ENCODE results near the gene DPEP3.

Gene DPEP3

DNA sequence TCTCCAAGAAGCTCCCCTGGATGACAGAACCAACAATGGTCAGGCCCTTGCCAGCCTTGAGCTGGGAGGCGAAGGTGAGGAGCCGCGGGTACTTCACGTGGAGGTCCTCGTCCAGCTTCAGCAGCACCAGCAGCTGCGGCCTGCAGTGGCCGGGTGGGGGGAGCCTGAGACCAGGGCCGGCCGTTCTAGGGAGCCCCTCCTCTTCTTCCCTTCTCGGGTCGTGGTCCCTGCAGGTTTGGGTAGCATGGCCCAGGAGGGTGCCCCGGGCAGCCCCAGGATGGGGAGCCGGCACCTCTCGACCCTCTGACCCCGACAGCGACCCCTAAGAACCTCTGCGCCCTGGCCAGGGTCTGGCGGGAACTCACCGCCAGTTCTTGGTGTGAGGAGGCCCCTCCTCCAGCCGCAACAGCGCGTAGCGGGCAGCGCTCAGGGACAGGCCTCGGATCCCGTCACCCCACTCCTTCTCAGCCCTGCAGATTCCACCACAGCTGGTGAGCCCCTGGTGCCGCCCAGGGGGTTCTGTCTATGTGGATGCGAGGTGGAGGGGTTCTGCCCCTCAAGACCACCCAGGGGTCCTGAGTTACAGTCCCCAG lies 33.2 kb downstream of the DPEP3 start:
- Histone ChIP-seq H3K36me3 (ENCODE audit: control insufficient read depth, low read depth, low read length) (peaks cover 47% of the 10 kb centered on the region), H3K4me3 (ENCODE audit: low read length) (no peak overlapping the region), H3K27ac (ENCODE audit: low read length) (no peak overlapping the region), H3K4me1 (ENCODE audit: control insufficient read depth, low read depth, low read length) (no peaks in the 10 kb centered on the region), H3K9me3 (ENCODE audit: control insufficient read depth, low read depth, low read length) (no peaks in the 10 kb centered on the region), H3K9ac (ENCODE audit: low read length) (no peak overlapping the region), H3K27me3 (ENCODE audit: control insufficient read depth, insufficient read depth, low read length) (no peaks in the 10 kb centered on the region)

DNA sequence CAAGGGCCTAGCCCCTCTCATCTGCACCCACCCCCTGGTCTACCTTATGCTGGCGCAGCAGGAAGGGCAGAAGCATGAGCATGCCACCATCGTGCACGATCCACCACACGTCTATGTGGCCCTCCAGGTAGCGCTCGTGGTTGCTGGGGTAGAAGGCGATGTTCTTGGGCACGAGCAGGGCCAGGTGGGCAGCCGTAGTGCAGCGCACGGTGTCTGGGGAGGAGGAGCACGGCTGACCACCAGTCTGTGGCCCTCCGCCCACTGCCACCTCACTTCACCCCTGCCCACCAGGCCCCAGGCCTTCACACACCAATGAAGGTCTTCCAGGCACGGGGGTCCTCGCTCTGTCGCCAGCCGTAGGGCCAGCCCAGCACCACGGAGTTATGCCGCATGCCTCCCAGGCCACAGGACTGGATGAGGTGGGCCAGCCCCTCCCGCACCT lies 34.1 kb downstream of the DPEP3 start:
- H3K4me3 ChIP-seq (ENCODE audit: low read length) = no peak overlapping the region
- H3K9me3 ChIP-seq (ENCODE audit: control insufficient read depth, low read depth, low read length) = no peaks in the 10 kb centered on the region
- H3K9ac ChIP-seq (ENCODE audit: low read length) = no peak overlapping the region
- no peaks in the 10 kb centered on the region for H3K4me1 ChIP-seq (ENCODE audit: control insufficient read depth, low read depth, low read length)
- no peaks in the 10 kb centered on the region for H3K27me3 ChIP-seq (ENCODE audit: control insufficient read depth, insufficient read depth, low read length)
- peaks cover 42% of the 10 kb centered on the region for H3K36me3 ChIP-seq (ENCODE audit: control insufficient read depth, low read depth, low read length)
- no peak overlapping the region for H3K27ac ChIP-seq (ENCODE audit: low read length)

DNA sequence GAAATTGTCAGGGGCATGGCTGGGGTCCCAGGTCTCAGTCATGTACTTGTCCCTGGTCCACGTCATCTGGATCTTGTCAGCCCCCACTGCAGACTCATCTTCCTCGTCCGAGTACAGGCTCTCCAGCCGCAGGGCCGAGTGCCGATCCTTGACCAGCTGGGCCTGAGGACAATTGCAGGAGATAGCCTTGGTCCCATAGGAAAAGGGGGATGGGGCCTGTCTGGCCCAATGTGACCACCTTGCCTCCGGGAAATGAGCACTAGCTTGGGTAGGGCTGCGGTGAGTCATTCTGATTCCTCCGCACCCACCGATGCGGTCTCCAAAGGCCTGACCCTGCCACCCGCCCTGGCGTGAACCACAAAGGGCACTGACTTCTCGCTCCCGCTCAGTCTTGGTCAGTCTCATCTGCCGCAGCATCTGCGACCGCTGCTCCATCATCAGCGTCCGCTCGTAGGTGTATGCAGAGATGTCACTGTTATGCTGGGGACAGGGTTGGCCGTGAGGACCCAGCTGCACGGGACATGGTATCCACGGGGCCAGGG lies 34.8 kb downstream of the DPEP3 start:
- Histone ChIP-seq H3K27ac (ENCODE audit: low read length) (no peak overlapping the region), H3K36me3 (ENCODE audit: control insufficient read depth, low read depth, low read length) (peaks cover 35% of the 10 kb centered on the region), H3K27me3 (ENCODE audit: control insufficient read depth, insufficient read depth, low read length) (no peaks in the 10 kb centered on the region), H3K9me3 (ENCODE audit: control insufficient read depth, low read depth, low read length) (no peaks in the 10 kb centered on the region), H3K4me1 (ENCODE audit: control insufficient read depth, low read depth, low read length) (no peaks in the 10 kb centered on the region), H3K4me3 (ENCODE audit: low read length) (no peak overlapping the region), H3K9ac (ENCODE audit: low read length) (no peak overlapping the region)

DNA sequence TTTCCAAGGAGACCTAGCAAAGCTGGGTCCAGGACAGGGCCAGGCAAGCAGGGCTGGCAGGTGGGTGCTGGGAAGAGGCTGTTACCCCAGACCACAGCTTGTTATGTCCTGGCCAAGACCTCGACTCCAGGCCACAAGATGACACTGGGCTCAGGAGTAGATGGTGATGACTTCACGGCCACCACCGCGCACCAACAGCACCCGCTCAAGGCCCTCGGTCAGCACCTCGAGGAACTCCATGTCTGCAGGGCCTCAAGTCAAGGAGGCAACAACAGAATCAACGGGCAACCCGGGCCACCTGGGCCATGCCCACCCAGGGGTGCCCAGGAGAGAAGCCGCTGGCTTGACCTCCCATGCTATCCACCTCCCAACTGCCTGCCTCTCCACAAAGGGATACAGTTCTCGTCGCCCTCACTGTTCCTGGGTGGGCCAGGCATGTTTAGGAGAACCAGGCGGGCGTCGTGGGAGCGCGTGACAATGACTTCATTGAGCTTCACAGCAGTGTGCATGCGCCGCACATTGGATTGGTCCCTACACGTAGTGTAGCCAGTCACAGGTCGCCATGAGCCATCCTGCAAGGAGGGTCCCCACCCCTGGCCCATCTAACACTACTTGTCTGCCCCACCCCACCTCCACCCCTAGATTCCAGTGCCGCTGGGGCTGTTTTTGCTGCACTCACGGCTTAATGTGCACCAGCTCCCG lies 35.5 kb downstream of the DPEP3 start:
- no peak overlapping the region for H3K9ac ChIP-seq (ENCODE audit: low read length)
- no peaks in the 10 kb centered on the region for H3K4me1 ChIP-seq (ENCODE audit: control insufficient read depth, low read depth, low read length)
- no peaks in the 10 kb centered on the region for H3K9me3 ChIP-seq (ENCODE audit: control insufficient read depth, low read depth, low read length)
- no peaks in the 10 kb centered on the region for H3K27me3 ChIP-seq (ENCODE audit: control insufficient read depth, insufficient read depth, low read length)
- no peak overlapping the region for H3K4me3 ChIP-seq (ENCODE audit: low read length)
- peaks cover 29% of the 10 kb centered on the region for H3K36me3 ChIP-seq (ENCODE audit: control insufficient read depth, low read depth, low read length)
- H3K27ac ChIP-seq (ENCODE audit: low read length) = no peak overlapping the region

DNA sequence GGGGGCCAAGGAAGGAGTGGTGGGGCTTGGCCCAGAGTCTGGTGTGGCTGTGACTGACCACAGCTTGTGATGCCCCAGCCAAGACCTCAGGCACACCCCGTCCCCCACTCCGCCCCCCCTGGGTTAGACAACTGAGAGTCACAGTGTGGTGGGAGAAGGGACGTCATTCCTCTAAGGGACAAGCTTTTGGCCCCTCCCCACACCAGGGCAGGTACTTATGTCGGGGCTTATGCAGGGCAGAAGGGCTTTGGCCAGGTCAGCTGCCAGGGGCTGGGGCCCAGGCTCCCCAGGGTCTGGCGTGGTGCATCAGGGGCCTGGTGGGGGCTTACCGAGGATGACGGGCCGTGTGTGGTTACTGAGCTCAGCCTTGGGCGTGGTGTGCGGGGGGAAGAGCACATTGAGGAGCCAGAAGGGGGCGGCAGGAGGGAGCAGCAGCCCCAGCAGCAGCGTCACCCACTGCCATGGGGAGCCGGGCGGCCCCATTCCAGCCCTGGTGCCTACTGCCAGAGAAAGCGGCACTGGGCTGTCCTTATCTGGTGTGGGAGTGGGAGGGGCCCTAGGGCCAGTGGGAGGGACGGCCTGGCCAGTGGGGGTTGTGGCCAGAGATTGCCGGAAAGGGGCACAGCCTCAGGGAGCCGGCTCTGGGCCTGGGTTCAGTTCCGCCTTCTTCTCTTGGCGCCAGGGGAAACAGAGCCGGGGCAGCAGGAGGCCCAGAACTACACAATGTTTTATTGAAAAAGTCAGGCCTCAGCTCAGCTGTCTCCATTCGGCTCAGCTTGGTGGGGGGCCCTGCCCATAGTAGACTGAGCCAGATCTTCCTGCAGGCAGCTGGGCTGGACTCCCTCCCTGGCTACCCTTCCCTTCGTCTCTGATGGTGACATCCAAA lies 36.4 kb downstream of the DPEP3 start, which contains the start of gene LCAT:
Gene LCAT, minus strand, starts transcription at position 502 of the 886 bp plus-strand sequence. Its CDS starts 19 bp downstream, at position 483.
- H3K4me1 ChIP-seq (ENCODE audit: control insufficient read depth, low read depth, low read length) = no peaks in the 10 kb centered on the region
- peaks cover 29% of the 10 kb centered on the region for H3K36me3 ChIP-seq (ENCODE audit: control insufficient read depth, low read depth, low read length)
- no peaks in the 10 kb centered on the region for H3K9me3 ChIP-seq (ENCODE audit: control insufficient read depth, low read depth, low read length)
- H3K9ac ChIP-seq (ENCODE audit: low read length) = no peak within 1 kb of the TSS
- no peak within 1 kb of the TSS for H3K4me3 ChIP-seq (ENCODE audit: low read length)
- H3K27me3 ChIP-seq (ENCODE audit: control insufficient read depth, insufficient read depth, low read length) = no peaks in the 10 kb centered on the region
- H3K27ac ChIP-seq (ENCODE audit: low read length) = no peak within 1 kb of the TSS

DNA sequence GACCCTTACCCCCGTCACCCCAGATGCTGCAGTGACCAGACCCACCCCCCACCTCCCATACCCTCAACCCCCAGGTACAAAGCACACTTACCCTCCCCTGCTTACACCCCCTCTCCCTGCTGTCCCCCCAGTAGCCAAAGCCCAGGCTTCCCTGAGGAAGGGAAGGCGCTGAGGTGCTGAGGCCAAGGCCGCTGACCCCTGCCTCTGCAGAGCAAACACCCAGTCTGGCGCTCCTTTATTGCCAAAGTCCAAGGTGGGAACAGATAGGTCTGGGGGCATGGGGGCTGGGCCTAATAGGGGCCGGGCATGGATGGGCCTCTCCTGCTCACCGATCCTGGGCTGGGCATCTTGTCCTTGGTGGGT lies 37.1 kb downstream of the DPEP3 start:
- Histone ChIP-seq H3K9me3 (ENCODE audit: control insufficient read depth, low read depth, low read length) (no peaks in the 10 kb centered on the region), H3K9ac (ENCODE audit: low read length) (no peak overlapping the region), H3K27ac (ENCODE audit: low read length) (no peak overlapping the region), H3K27me3 (ENCODE audit: control insufficient read depth, insufficient read depth, low read length) (no peaks in the 10 kb centered on the region), H3K4me1 (ENCODE audit: control insufficient read depth, low read depth, low read length) (no peaks in the 10 kb centered on the region), H3K4me3 (ENCODE audit: low read length) (no peak overlapping the region), H3K36me3 (ENCODE audit: control insufficient read depth, low read depth, low read length) (peaks cover 29% of the 10 kb centered on the region)

DNA sequence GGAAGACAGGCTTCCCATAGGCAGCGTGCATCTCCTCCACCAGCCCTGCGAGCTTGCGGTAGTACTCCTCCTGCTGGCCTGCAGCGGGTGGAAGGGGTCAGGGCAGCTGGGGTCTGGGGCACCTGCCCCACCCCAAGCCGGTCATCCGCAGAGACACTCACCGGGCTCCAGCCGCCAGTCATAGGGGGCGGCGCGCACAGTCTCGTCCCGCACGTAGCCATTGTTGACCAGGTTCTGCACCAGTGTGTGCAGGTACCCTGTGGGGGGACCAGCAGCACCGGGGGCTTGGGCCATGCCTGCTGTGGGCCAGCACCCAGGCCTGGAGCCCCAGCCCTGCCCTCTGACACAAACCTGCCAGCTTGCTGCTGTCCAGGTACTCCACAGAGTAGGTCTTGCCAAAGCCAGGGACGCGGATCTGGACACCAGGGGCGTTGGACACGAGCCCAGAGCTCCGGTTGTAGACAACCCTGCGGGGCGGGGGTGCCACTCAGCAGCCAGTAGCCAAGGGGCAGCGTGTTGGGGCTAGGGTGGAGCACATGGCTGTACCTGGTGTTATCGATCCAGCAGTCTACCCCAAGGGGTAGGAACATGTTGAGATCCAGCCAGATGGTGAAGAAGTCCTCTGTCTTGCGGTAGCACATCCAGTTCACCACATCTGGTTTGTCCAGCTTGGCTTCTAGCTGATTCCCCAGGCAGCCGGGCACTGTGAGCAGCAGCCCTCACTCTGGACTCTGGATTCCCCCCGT lies 37.6 kb downstream of the DPEP3 start:
- H3K27ac ChIP-seq (ENCODE audit: low read length) = no peak overlapping the region
- no peaks in the 10 kb centered on the region for H3K27me3 ChIP-seq (ENCODE audit: control insufficient read depth, insufficient read depth, low read length)
- H3K4me1 ChIP-seq (ENCODE audit: control insufficient read depth, low read depth, low read length) = no peaks in the 10 kb centered on the region
- peaks cover 27% of the 10 kb centered on the region for H3K36me3 ChIP-seq (ENCODE audit: control insufficient read depth, low read depth, low read length)
- H3K4me3 ChIP-seq (ENCODE audit: low read length) = no peak overlapping the region
- H3K9ac ChIP-seq (ENCODE audit: low read length) = no peak overlapping the region
- no peaks in the 10 kb centered on the region for H3K9me3 ChIP-seq (ENCODE audit: control insufficient read depth, low read depth, low read length)

DNA sequence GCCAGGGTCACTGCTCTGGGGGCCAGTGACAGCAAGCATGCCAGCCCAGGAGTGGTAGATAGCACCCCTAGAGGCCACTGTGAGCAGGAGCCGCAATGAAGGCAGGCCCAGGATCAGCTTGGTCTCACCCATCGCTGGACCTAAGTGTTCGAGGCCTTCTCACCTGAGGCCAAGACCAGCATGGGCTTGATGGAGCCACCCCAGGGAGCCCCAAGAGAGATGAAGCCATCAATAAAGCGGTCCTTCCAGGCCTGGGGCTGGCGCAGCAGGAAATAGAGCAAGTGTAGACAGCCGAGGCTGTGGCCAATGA lies 38.1 kb downstream of the DPEP3 start:
- no peaks in the 10 kb centered on the region for H3K27me3 ChIP-seq (ENCODE audit: control insufficient read depth, insufficient read depth, low read length)
- no peaks in the 10 kb centered on the region for H3K4me1 ChIP-seq (ENCODE audit: control insufficient read depth, low read depth, low read length)
- H3K36me3 ChIP-seq (ENCODE audit: control insufficient read depth, low read depth, low read length) = peaks cover 25% of the 10 kb centered on the region
- no peak overlapping the region for H3K27ac ChIP-seq (ENCODE audit: low read length)
- no peaks in the 10 kb centered on the region for H3K9me3 ChIP-seq (ENCODE audit: control insufficient read depth, low read depth, low read length)
- H3K9ac ChIP-seq (ENCODE audit: low read length) = no peak overlapping the region
- H3K4me3 ChIP-seq (ENCODE audit: low read length) = no peak overlapping the region

DNA sequence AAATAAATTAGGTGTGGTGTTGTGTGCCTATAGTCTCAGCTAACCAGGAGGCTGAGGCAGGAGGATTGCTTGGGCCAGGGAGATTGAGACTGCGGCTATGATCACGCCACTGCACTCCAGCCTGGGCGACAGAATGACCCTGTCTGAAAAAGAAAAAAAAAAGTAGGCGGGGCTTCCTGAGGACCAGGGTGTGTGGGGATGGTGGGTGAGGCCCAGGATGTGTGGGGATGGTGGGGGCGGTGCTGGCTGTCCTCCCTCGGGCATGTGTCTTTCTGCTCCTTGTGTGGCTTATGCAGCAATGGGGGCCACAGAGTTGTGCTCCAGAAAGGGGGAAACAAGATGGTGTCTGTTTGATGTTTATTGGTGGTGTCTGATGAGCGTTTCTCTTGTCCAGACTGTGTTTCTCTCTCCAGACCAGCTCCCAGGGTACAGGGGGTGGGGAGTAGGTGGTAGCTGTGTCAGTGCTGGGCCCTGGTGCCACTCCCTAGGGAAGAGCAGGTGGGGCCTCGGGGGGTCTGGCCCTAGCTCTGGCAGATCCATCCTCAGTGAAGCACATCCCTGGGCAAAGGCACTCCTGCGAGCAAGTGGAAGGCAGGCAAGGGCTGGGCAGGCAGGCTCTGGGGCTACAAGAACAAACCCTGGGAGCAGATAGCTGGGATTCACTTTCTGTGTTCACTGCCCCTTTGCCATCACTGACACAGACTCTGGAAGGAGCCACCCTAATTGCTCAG lies 38.7 kb downstream of the DPEP3 start:
- Histone ChIP-seq H3K4me1 (ENCODE audit: control insufficient read depth, low read depth, low read length) (no peaks in the 10 kb centered on the region), H3K9me3 (ENCODE audit: control insufficient read depth, low read depth, low read length) (no peaks in the 10 kb centered on the region), H3K27me3 (ENCODE audit: control insufficient read depth, insufficient read depth, low read length) (no peaks in the 10 kb centered on the region), H3K4me3 (ENCODE audit: low read length) (no peak overlapping the region), H3K27ac (ENCODE audit: low read length) (no peak overlapping the region), H3K36me3 (ENCODE audit: control insufficient read depth, low read depth, low read length) (peaks cover 23% of the 10 kb centered on the region), H3K9ac (ENCODE audit: low read length) (no peak overlapping the region)

DNA sequence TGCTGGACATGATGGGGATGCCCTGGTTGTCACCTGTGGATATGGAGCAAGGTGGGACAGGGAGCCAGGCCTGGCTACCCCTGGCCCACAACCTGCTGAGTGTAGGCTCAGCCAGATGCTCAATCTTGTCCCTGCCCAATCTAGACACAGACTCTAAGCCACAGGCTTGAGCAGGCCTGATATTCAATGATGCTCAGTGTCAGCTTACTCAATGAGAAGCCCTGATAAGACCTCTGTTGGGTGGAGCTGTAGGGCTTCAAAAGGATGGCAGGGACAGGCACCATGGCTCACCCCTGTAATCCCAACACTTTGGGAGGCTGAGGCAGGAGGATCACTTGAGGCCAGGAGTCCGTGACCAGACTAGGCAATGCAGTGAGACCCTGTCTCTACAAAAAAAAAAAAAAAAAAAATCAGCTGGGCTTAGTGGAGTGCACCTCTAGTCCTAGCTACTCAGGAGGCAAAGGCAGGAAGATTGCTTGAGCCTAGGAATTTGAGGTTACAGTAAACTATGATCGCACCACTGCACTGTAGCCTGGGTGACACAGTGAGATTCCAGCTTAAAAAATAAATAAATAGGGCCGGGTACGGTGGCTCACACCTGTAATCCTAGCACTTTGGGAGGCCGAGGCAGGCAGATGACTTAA lies 39.7 kb downstream of the DPEP3 start:
- Histone ChIP-seq H3K9ac (ENCODE audit: low read length) (no peak overlapping the region), H3K4me3 (ENCODE audit: low read length) (no peak overlapping the region), H3K9me3 (ENCODE audit: control insufficient read depth, low read depth, low read length) (no peaks in the 10 kb centered on the region), H3K36me3 (ENCODE audit: control insufficient read depth, low read depth, low read length) (peaks cover 15% of the 10 kb centered on the region), H3K27ac (ENCODE audit: low read length) (no peak overlapping the region), H3K27me3 (ENCODE audit: control insufficient read depth, insufficient read depth, low read length) (no peaks in the 10 kb centered on the region), H3K4me1 (ENCODE audit: control insufficient read depth, low read depth, low read length) (no peaks in the 10 kb centered on the region)
